GM06990 (cell line): ENCODE data around the gene DNAH1.

ENCODE experiments used
- DNase-seq: peaks from one replicate; pipeline ENCODE4 v3.0.0-alpha.2; 2011; ENCODE audit not compliant: insufficient read length; ENCODE audit errors: extremely low read depth
- H3K27me3 ChIP-seq: replicated peaks from 2 replicates; pipeline ENCODE4 v1.6.0; 2011; ENCODE audit warnings: low read length; ENCODE audit not compliant: control insufficient read depth, insufficient read depth
- H3K36me3 ChIP-seq: 2 replicates; pipeline ENCODE4 v1.5.1; 2011; ENCODE audit warnings: low read length; ENCODE audit not compliant: control insufficient read depth, insufficient read depth
- H3K4me3 ChIP-seq: replicated peaks from 2 replicates; pipeline ENCODE4 v1.5.1; 2011; ENCODE audit warnings: low read depth, mild to moderate bottlenecking, control low read depth, low read length
- CTCF ChIP-seq: IDR thresholded peaks from 2 replicates; pipeline ENCODE4 v1.5.1; 2011; ENCODE audit warnings: low read length, control low read depth, mild to moderate bottlenecking, inconsistent platforms; ENCODE audit not compliant: insufficient read depth, poor library complexity, severe bottlenecking

DNAH1 gene

GRCh38 chr3:52415800-52416199 lies 99.7 kb downstream of the DNAH1 start:
- H3K4me3 ChIP-seq = no peak overlapping the region
- no peak for TF ChIP-seq CTCF
- no peak for DNase-seq
- H3K27me3 ChIP-seq = no peaks in the 10 kb centered on the region
- no peaks in the 10 kb centered on the region for H3K36me3 ChIP-seq

GRCh38 chr3:52420388-52420787 lies 104.3 kb downstream of the DNAH1 start:
- TF ChIP-seq CTCF = no peak
- DNase-seq = no peak
- Histone ChIP-seq H3K27me3 (no peaks in the 10 kb centered on the region), H3K4me3 (no peak overlapping the region), H3K36me3 (no peaks in the 10 kb centered on the region)

GRCh38 chr3:52422669-52423068 lies 106.5 kb downstream of the DNAH1 start:
- no peaks in the 10 kb centered on the region for H3K36me3 ChIP-seq
- no peak for DNase-seq
- TF ChIP-seq CTCF = no peak

GRCh38 chr3:52423173-52423572 lies 107.1 kb downstream of the DNAH1 start:
- Histone ChIP-seq H3K4me3 (no peak overlapping the region), H3K36me3 (no peaks in the 10 kb centered on the region), H3K27me3 (no peaks in the 10 kb centered on the region)
- DNase-seq = no peak
- no peak for TF ChIP-seq CTCF

More at GRCh38 chr3:52422669-52423068, 106.5 kb downstream of the DNAH1 start:
- Histone ChIP-seq H3K27me3 (no peaks in the 10 kb centered on the region), H3K4me3 (no peak overlapping the region)

- TF ChIP-seq CTCF = peak; percentile 69
- Histone ChIP-seq H3K36me3 (no peaks in the 10 kb centered on the region), H3K4me3 (no peak overlapping the region), H3K27me3 (no peaks in the 10 kb centered on the region; the same call in 1 of the 2 replicates)
- no peak for DNase-seq
Observed at GRCh38 chr3:52428151-52429005, 112.3 kb downstream of the DNAH1 start.
